GM12874 (cell line): ENCODE measurements around the gene CEP112.

ENCODE experiments used
- TF ChIP-seq, protein P1 (sequence below): IDR thresholded peaks from 2 replicates; pipeline ENCODE4 v1.5.1; 2011; ENCODE audit warnings: low read depth, mild to moderate bottlenecking, control low read depth, low read length, moderate library complexity; ENCODE audit not compliant: insufficient read depth

The CEP112 gene

DNA sequence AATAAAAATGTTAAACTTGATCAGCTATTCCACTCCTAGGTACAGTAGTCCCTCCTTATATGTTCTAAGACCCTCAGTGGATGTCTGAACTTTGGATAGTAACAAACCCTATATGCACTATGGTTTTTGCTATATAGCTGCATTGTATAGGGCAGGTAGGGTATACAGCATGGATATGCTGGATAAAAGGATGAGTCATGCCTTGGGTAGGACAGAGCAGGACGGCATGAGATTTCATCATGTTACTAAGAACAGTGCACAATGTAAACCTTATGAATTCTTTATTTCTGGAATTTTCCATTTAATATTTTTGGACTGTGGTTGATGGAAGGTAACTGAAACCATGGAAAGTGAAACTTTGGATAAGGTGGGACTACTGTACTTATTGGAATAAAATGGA, 235.1 kb downstream of the CEP112 start:
- TF ChIP-seq, protein P1, sequence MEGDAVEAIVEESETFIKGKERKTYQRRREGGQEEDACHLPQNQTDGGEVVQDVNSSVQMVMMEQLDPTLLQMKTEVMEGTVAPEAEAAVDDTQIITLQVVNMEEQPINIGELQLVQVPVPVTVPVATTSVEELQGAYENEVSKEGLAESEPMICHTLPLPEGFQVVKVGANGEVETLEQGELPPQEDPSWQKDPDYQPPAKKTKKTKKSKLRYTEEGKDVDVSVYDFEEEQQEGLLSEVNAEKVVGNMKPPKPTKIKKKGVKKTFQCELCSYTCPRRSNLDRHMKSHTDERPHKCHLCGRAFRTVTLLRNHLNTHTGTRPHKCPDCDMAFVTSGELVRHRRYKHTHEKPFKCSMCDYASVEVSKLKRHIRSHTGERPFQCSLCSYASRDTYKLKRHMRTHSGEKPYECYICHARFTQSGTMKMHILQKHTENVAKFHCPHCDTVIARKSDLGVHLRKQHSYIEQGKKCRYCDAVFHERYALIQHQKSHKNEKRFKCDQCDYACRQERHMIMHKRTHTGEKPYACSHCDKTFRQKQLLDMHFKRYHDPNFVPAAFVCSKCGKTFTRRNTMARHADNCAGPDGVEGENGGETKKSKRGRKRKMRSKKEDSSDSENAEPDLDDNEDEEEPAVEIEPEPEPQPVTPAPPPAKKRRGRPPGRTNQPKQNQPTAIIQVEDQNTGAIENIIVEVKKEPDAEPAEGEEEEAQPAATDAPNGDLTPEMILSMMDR, result no peak

DNA sequence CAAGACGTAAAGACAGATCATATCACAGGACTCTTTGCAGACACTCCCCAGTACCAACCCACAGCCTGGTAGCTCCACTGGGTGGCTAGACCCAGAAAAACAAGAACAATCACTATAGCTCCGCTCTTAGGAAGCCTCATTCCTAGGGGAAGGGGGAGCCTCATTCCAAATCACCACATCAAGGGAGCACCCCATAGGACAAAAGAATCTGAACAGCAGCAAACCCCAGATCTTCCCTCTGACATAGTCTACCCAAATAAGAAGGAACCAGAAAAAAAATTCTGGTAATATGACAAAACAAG, 237.8 kb downstream of the CEP112 start:
- TF ChIP-seq, protein P1, result no peak

DNA sequence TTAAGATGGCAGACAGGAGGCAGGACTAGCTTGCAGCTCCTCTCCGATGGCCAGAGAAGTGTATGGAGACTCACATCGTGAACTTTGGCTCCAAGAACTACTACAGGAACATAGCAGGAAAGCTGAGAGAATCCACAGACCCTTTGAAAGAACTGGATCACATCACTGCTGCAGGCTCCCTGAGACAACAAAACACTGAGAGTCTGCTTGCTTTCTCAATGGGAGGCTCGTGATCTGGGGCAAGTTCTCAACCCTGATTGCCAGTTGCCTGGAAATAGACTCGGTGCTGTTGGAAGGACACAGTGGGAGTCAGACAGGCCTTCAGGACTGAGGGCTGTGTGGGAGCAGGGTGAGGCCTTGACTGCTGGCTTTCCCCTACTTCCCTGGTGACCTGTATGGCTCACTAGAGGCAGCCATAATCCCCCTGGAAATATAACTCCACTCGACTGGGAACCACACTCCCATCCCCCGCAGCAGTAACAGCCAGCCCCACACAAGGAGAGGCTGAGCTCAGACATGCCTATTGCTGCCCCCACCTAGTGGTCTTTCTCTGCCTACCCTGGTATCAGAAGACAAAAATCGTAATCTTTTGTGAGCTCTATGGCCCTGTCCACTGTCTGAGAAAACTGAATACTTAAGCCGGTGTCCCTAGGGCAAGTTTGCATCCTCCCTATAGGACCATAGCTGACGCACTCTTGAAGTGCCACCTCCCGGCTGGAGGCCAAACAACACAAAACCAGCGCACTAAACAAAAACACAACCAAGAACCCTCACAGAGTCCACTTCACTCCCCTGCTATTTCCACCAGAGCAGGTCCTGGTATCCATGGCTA, 238.4 kb downstream of the CEP112 start:
- TF ChIP-seq, protein P1, result no peak

DNA sequence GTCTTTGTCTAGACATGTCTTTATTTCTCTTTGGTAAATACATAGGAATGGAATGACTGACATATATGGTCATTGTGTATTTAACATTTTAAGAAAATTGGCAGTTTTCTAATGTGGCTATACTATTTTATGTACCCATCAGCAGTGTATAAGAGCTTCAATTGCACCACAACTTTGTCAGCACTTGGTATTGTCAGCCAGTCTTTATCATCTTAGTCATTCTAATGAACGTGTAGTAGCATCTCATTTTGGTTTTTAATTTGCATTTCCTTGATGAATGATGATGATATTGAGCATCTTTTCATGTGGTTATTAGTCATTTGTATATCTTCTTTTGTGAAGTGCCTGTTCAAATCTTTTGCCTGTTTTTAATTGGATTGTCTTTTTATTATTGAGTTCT, 239.3 kb downstream of the CEP112 start:
- TF ChIP-seq, protein P1, result no peak

DNA sequence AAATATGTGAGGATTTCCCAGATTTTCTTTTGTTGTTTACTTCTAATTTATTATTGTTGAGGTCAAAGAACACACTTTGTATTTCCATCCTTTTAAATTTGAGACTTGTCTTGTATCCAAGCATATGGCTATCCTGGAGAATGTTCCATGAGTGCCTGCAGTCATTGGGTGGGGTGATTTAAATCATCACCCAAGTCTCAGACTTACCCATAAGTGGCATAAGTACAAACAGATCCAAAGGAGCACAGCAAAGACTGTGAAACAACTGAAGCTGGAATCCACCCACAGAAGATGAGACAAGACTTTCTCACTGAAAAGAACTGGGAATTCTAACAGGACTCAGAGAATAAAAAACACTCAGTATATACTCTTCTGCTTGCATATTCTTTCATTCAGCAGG, 239.9 kb downstream of the CEP112 start:
- TF ChIP-seq, protein P1, result no peak

DNA sequence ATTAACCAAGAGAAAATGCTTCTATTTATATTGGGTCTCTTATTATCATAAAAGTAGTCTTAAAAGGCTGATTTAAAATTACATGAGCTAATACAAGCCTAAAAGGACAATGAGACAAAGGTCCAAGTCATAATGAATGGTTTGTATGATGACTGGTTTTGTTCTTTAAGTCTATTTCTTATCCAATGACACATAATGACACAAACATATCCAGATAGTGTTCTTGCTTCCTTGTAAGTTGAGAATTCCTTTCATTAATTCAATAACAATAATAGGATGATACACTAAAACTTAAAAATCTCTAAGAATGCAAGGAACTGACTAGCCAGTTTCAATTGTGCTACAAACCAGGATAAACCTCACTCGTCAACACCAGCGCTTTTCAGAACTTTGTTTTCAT, 244.1 kb downstream of the CEP112 start:
- TF ChIP-seq, protein P1, result no peak

DNA sequence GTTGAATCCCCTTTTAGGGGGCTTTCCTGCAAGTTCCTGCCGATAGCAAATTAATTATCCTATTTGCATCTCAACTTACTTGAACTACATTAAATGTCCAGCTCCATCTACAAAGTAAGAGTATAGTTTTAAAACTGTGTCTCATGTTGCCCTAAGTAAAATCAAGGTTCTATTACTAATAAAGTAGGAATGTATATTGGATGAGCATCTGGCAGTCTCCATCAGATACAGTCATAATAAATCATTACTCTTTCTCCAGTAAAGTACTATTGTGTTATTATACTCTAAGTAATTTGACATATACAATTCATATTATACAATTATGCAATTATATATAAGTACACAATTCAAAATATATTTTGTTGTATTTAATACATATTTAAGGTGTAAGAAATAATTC, 249.3 kb downstream of the CEP112 start:
- TF ChIP-seq, protein P1, result no peak
